ENCODE data around the gene STMP1.
A peak's percentile ranks its signal among the peaks of the same experiment; 100 is the strongest.
"Not testable (repeated sequence)": the region's sequence is repeated elsewhere in the genome, so short reads cannot be mapped to it uniquely, and the experiment has no call there.

STMP1 gene

GRCh38 chr7:135662373-135663114 is at the start of gene STMP1:
Gene STMP1 (plus strand): TSS chr7:135662514.
- DNase-seq: peak; percentile 78 to 82

- DNase-seq: no peak
These were observed 46.2 kb upstream of the STMP1 start for GRCh38 chr7:135616136-135616535.

DNA sequence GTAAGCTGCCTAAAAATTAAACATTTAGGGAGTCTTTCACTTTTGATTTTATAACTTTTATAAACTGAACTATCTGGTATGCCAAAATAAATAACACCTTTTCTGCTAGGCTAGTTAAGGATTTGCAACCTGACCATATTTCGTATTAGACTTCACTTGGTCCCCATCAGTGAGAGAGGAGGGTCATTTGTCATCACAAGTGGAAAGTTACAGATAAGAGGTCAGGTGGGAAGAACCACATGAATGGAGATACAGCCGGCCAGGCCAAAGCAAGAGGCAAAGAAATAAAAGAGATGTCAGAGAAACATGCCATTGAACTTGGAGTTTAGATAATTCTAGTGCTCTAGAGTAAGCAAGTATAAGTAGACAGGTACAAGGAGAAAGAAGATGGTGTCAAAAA is 44.5 kb upstream of the STMP1 start:
- DNase-seq: no peak

GRCh38 chr7:135618510-135618909 is 43.8 kb upstream of the STMP1 start:
- DNase-seq: no peak

GRCh38 chr7:135620447-135620846 is 41.9 kb upstream of the STMP1 start:
- no peak for DNase-seq

GRCh38 chr7:135620980-135621850 is 41.1 kb upstream of the STMP1 start:
- DNase-seq: peak; percentile 64

GRCh38 chr7:135634191-135634878 is 28.0 kb upstream of the STMP1 start:
- DNase-seq: no peak

DNA sequence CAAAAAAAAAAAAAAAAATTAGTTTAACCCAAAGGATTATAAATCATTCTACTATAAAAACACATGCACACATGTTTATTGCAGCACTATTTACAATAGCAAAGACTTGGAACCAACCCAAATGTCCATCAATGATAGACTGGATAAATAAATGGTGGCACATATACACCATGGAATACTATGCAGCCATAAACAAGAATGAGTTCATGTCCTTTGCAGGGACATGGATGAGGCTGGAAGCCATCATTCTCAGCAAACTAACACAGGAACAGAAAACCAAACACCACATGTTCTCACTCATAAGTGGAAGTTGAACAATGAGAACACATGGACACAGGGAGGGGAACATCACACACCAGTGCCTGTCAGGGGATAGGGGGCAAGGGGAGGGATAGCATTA is 22.6 kb upstream of the STMP1 start:
- not testable (repeated sequence) for DNase-seq

DNA sequence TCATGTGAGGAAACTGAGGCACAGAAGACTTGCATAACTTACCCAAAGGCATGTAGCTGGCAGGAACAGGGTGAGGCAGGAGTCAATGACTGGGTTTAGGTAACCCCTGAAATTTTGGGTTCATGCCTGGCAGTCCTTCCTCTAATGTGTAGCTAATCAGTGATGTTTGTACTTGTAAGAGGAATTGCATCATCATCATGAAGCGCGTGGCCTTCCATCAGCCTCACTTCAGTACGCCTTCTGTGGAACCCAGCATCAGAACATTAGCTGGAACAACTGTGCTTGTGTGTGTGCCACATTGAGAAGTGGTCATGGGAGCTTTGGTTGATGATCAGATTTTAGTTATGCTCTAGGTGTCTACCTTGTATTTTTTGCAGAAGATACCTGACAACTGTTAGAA is 18.2 kb upstream of the STMP1 start:
- DNase-seq: no peak

GRCh38 chr7:135644729-135645128 is 17.6 kb upstream of the STMP1 start:
- no peak for DNase-seq

DNA sequence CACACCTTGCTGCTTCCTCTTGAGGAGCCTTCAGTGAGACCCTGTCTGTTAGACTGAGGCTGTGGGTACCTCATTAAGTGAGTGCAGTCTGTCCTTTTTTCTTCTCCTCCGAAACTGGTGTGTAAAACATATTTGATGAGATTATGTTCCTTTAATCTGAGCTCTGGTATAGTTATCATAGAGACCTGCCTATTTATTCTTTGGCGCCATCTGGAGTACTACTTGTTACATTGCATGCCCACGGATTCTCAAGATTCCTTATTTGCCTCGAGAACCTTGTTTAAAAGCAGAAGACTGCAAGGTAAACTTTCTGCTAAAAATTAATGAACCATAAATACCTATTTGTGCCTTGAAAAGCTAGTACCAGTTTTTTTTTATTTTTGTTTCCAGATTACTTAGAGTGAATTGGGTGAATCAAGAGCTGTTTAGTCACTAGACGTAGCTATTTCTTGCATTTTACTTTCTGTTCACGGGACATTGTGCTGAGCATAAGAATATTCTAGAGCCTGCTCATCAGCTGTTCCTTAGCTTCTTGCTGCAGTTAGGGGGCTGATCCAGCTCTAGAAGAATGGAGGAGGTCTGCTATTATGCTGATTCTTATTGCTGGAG is 16.9 kb upstream of the STMP1 start:
- DNase-seq: peak; percentile 69 to 72

DNA sequence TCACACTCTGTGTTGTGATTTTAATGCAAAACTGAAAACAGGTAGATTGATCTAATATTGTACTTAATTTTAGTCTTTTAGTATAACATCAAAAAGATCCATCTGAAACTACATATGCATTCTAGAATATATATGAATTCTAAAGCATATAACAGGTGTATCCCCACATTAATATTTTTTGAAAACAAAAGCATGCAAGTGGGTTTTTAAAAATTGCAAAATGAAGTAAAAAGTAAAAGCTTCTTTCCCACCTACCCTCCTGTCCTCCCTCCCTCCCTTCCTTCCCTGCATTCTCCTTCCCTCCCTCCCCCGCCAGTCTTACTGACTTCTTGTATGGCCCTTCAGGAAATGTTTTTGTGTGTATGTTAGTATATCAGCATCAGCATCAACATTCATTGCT is 14.6 kb upstream of the STMP1 start:
- no peak for DNase-seq

- no peak for DNase-seq
These were observed 14.1 kb upstream of the STMP1 start for GRCh38 chr7:135648235-135648634.

DNA sequence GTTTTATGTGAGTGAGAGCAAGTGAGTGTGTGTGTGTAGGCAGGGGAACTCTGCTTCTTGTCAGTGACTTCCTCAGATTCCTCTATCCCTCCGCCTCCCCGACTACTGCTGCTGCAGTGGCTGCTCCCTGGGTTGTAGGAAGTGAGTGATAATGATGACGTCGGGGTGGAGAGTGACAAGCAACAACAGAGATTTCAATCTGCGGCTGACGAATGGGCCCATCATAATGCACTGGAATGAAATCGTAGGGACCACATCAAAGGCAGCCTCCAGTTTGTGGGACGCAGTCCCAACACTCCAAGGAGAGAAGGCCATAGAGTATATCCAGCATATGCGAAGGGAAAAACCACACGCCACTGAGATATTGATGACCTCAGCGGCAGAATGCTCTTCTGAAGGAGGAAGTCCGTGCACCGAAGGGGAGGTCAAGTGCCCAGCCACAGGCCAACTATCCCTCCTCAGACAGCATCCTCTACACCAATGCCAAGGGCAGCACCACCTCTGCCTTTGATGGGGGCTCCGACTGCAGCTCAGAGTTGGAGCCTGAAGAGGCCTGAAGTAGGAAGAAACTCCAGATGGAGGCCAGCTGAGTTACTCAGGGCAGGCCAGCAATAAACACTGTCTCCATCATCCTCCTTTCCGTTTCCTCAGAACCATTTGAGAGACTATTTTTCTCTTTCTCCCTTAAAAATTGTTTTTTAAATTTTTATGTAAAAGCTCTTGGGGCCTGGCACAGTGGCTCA is 11.3 kb upstream of the STMP1 start:
- DNase-seq: no peak

GRCh38 chr7:135653340-135654080 is 8.8 kb upstream of the STMP1 start:
- no peak for DNase-seq

DNA sequence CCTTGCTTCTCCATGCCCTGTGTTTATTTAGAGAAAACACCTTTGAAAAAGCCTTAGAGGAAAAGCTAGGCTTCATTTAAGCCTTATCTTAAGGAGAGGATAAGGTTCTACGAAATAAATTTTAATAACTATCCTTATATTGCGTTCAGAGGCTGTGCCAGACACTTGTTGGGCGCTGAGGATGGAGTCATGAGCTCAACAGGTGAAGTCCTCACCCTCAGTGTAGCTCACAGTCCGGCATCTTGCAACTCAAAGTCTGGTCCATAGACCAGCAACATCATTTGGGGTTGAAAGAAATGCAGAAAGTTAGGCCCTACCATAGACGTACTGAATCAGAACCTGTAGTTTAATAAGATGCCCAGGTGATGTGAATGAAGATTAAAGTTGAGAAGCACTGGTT is 3.8 kb upstream of the STMP1 start:
- no peak for DNase-seq

GRCh38 chr7:135659159-135659846 is 3.0 kb upstream of the STMP1 start:
- DNase-seq: peak; percentile 54 to 58

DNA sequence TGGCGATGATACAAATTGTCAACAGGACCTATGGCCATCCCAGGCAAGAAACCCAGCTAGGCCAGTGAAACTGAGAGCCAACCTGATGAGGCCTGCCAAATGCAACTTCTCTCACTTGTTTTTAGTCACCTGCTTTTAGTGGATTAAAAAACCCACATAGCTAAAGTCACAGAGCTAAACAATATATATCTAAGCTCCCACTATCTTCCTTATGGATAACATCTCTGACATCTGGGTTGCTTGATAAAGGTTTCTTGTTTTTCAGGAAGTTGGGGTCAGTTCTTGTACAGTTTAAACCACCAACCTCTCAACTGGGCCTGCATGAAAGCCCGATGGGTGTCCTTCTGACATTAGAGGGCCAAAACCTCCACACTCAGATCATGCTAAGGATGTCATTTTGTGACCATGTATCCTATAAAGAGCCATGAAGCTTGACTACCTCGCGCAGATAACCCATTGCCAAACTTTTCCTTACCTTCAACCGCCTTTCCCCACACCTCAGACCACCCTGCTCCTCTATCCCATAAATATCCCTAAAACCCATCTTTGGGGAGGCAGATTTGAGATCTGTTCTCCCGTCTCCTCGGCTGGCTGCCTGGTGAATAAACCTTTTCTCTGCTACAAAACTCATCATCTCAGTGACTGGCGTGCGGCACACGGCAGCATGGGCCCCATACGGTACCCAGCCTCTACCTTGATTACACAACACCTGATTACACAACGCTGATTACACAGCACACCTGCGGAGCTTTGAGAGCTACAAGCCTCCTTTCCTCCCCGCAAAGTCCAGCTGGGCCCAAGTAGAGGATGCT is 797 bp upstream of the STMP1 start:
- DNase-seq: no peak

DNA sequence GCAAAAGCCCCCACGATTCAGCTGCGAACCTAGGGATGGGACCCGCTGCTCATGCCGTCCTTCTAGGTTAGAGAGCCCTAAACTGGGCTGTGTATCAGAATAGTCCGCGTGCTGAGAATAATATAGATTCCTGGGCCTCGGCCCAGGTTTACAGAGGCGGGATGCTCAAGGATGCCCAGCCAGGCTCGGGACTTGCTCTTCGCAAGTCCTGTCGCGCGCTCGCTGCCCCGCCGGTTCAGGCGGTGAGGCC is 266 bp upstream of the STMP1 start:
- DNase-seq: no peak

- DNase-seq: no peak
These were observed 1.8 kb downstream of the STMP1 start for GRCh38 chr7:135664046-135664589.

All from AML-193 (cell line).